ENCODE measurements around the gene MRFAP1L1.

The MRFAP1L1 gene

GRCh38 chr4:6723851-6724250, 14.2 kb upstream of the MRFAP1L1 start:
- TF ChIP-seq CTCF (conservative IDR thresholded peaks at IDR 0.05; ENCODE audit: low read depth) = no peak
- H3K27ac ChIP-seq = no peak overlapping the region
- no peak for DNase-seq (ENCODE audit: low spot score)
- ChIA-PET CTCF (interaction anchor here (0.8 kb wide), 1 partner anchor 39 kb away, joined by 3 read pairs; no protein-coding TSS in a partner anchor), POLR2A (ENCODE audit: low non-redundant PET) (no interaction called here)

GRCh38 chr4:6722891-6723290, 13.2 kb upstream of the MRFAP1L1 start:
- no peak for TF ChIP-seq CTCF (conservative IDR thresholded peaks at IDR 0.05; ENCODE audit: low read depth)
- H3K27ac ChIP-seq = no peak overlapping the region
- DNase-seq (ENCODE audit: low spot score) = no peak
- ChIA-PET CTCF (no interaction called here), POLR2A (ENCODE audit: low non-redundant PET) (no interaction called here)

GRCh38 chr4:6721121-6721520, 11.5 kb upstream of the MRFAP1L1 start:
- TF ChIP-seq CTCF (conservative IDR thresholded peaks at IDR 0.05; ENCODE audit: low read depth) = no peak
- DNase-seq (ENCODE audit: low spot score) = no peak
- ChIA-PET POLR2A (ENCODE audit: low non-redundant PET) (no interaction called here), CTCF (interaction anchor here (0.5 to 0.7 kb wide), 2 partner anchors 12 to 270 kb away, joined by 4 to 6 read pairs; no protein-coding TSS in a partner anchor)
- H3K27ac ChIP-seq = peak overlapping the region; percentile 36

GRCh38 chr4:6720202-6720699, 10.6 kb upstream of the MRFAP1L1 start:
- peak; percentile 90 for TF ChIP-seq CTCF (conservative IDR thresholded peaks at IDR 0.05; ENCODE audit: low read depth)
- H3K27ac ChIP-seq = peak overlapping the region; percentile 36
- CTCF ChIA-PET = interaction anchor here (0.6 to 1.8 kb wide), 11 partner anchors 9 to 245 kb away, joined by 3 to 20 read pairs (median 3); no protein-coding TSS in a partner anchor
- DNase-seq (ENCODE audit: low spot score) = peak; percentile 83
- POLR2A ChIA-PET (ENCODE audit: low non-redundant PET) = interaction anchor here (0.7 kb wide), 1 partner anchor 51 kb away, joined by 5 read pairs; no protein-coding TSS in a partner anchor

GRCh38 chr4:6719611-6720179, 10.0 kb upstream of the MRFAP1L1 start:
- CTCF ChIA-PET = interaction anchor here (0.6 to 1.8 kb wide), 7 partner anchors 10 to 246 kb away, joined by 3 to 20 read pairs (median 4); no protein-coding TSS in a partner anchor
- H3K27ac ChIP-seq = peak overlapping the region; percentile 36
- DNase-seq (ENCODE audit: low spot score) = no peak
- POLR2A ChIA-PET (ENCODE audit: low non-redundant PET) = interaction anchor here (0.7 kb wide), 1 partner anchor 52 kb away, joined by 5 read pairs; no protein-coding TSS in a partner anchor
- TF ChIP-seq CTCF (conservative IDR thresholded peaks at IDR 0.05; ENCODE audit: low read depth) = no peak

DNA sequence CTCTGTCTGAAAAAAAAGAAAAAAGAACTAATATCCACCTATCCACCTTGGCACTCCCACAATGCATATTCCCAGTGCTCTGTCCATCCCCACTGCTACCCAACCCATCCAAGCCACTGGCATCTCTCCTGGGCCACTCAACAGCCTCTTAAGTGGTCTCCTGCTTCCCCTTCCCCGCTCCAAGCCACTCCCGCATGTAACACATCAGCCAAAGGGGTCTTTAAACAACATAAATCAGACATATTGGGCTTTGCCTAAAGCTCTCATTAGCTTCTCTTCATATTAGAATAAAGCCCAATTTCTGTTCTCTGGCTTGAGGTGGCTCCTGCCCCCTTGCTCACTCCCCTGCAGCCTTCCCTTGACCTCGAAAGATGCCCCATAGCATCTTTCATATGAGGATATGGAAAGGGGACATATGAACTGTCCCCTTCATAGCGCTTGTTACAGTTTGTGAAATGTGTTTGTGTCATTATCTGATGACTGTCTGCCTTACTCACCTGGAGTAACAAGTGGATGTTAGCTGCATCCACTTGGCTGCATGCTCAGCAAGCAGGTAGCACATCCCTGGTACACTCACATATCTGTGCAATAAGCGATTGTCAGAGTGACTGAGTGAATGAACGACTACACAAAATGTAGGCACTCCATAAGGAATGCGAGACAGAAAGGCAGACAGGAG, 9.4 kb upstream of the MRFAP1L1 start:
- ChIA-PET POLR2A (ENCODE audit: low non-redundant PET) (no interaction called here), CTCF (interaction anchor here (0.6 to 1.8 kb wide), 2 partner anchors 155 to 190 kb away, joined by 3 to 20 read pairs; no protein-coding TSS in a partner anchor)
- no peak for TF ChIP-seq CTCF (conservative IDR thresholded peaks at IDR 0.05; ENCODE audit: low read depth)

More for the DNA sequence above, 9.4 kb upstream of the MRFAP1L1 start:
- H3K27ac ChIP-seq = no peak overlapping the region; the same call in 1 of the 2 replicates
- DNase-seq (ENCODE audit: low spot score) = no peak

All from RWPE1 (cell line).